ENCODE results near the gene PPIP5K2.

- TF ChIP-seq CTCF (IDR thresholded peaks at IDR 0.05) (no peak), POLR2AphosphoS5 (IDR thresholded peaks at IDR 0.05) (no peak), POLR2A (IDR thresholded peaks at IDR 0.05) (no peak), EP300 (IDR thresholded peaks at IDR 0.05) (no peak)
Measured at GRCh38 chr5:103209065-103209464, 89.0 kb downstream of the PPIP5K2 start.

Data from upper lobe of left lung (tissue), 4 donors.